ENCODE measurements around the gene HSFY2.
"Not testable (repeated sequence)": the region's sequence is repeated elsewhere in the genome, so short reads cannot be mapped to it uniquely, and the experiment has no call there.

The HSFY2 gene

GRCh38 chrY:18773635-18774034 lies at the start of gene HSFY2:
TSS of gene HSFY2 (minus strand) at chrY:18773735. CDS start at chrY:18773618, 117 bp downstream.
- not testable (repeated sequence) for H3K4me1 ChIP-seq (ENCODE audit: control insufficient read depth, insufficient read depth, low read length, unreplicated experiment); H3K27me3 ChIP-seq (ENCODE audit: insufficient read depth, low read length); H2AFZ ChIP-seq (ENCODE audit: low read length, unreplicated experiment); H3K36me3 ChIP-seq (ENCODE audit: insufficient read depth, low read length); H3K79me2 ChIP-seq (ENCODE audit: control insufficient read depth, insufficient read depth, low read length, unreplicated experiment); H3K4me3 ChIP-seq (ENCODE audit: low read depth, low read length); H3K27ac ChIP-seq (ENCODE audit: low read depth, low read length)

GRCh38 chrY:18815751-18816150 lies 42.2 kb upstream of the HSFY2 start:
- H3K27ac ChIP-seq (ENCODE audit: low read depth, low read length); H3K36me3 ChIP-seq (ENCODE audit: insufficient read depth, low read length); H2AFZ ChIP-seq (ENCODE audit: low read length, unreplicated experiment); H3K27me3 ChIP-seq (ENCODE audit: insufficient read depth, low read length); H3K4me1 ChIP-seq (ENCODE audit: control insufficient read depth, insufficient read depth, low read length, unreplicated experiment); H3K4me3 ChIP-seq (ENCODE audit: low read depth, low read length); H3K79me2 ChIP-seq (ENCODE audit: control insufficient read depth, insufficient read depth, low read length, unreplicated experiment): not testable (repeated sequence)

- not testable (repeated sequence) for H3K27ac ChIP-seq (ENCODE audit: low read depth, low read length); H3K36me3 ChIP-seq (ENCODE audit: insufficient read depth, low read length); H3K27me3 ChIP-seq (ENCODE audit: insufficient read depth, low read length); H3K79me2 ChIP-seq (ENCODE audit: control insufficient read depth, insufficient read depth, low read length, unreplicated experiment); H3K4me1 ChIP-seq (ENCODE audit: control insufficient read depth, insufficient read depth, low read length, unreplicated experiment); H3K4me3 ChIP-seq (ENCODE audit: low read depth, low read length); H2AFZ ChIP-seq (ENCODE audit: low read length, unreplicated experiment)
Observed at GRCh38 chrY:18788757-18789406, 15.3 kb upstream of the HSFY2 start.

- not testable (repeated sequence) for H3K27ac ChIP-seq (ENCODE audit: low read depth, low read length); H3K27me3 ChIP-seq (ENCODE audit: insufficient read depth, low read length); H3K79me2 ChIP-seq (ENCODE audit: control insufficient read depth, insufficient read depth, low read length, unreplicated experiment)
Observed at GRCh38 chrY:18754077-18754476, 19.5 kb downstream of the HSFY2 start.

GRCh38 chrY:18753133-18753815 lies 20.3 kb downstream of the HSFY2 start:
- not testable (repeated sequence) for H3K27me3 ChIP-seq (ENCODE audit: insufficient read depth, low read length); H3K4me1 ChIP-seq (ENCODE audit: control insufficient read depth, insufficient read depth, low read length, unreplicated experiment); H2AFZ ChIP-seq (ENCODE audit: low read length, unreplicated experiment); H3K4me3 ChIP-seq (ENCODE audit: low read depth, low read length); H3K79me2 ChIP-seq (ENCODE audit: control insufficient read depth, insufficient read depth, low read length, unreplicated experiment); H3K36me3 ChIP-seq (ENCODE audit: insufficient read depth, low read length); H3K27ac ChIP-seq (ENCODE audit: low read depth, low read length)

More at GRCh38 chrY:18754077-18754476, 19.5 kb downstream of the HSFY2 start:
- not testable (repeated sequence) for H3K4me1 ChIP-seq (ENCODE audit: control insufficient read depth, insufficient read depth, low read length, unreplicated experiment); H3K36me3 ChIP-seq (ENCODE audit: insufficient read depth, low read length); H3K4me3 ChIP-seq (ENCODE audit: low read depth, low read length); H2AFZ ChIP-seq (ENCODE audit: low read length, unreplicated experiment)

GRCh38 chrY:18723714-18724113 lies 49.8 kb downstream of the HSFY2 start:
- H3K4me1 ChIP-seq (ENCODE audit: control insufficient read depth, insufficient read depth, low read length, unreplicated experiment); H3K27me3 ChIP-seq (ENCODE audit: insufficient read depth, low read length); H3K27ac ChIP-seq (ENCODE audit: low read depth, low read length); H3K4me3 ChIP-seq (ENCODE audit: low read depth, low read length); H2AFZ ChIP-seq (ENCODE audit: low read length, unreplicated experiment); H3K79me2 ChIP-seq (ENCODE audit: control insufficient read depth, insufficient read depth, low read length, unreplicated experiment); H3K36me3 ChIP-seq (ENCODE audit: insufficient read depth, low read length): not testable (repeated sequence)

Data from ACC112 (cell line).